ENCODE results near the gene SPOCK2. TPM values are rescaled to one million over a fixed set of nuclear protein-coding genes. Genes with fewer than 3 reads are reported as not detected.

The SPOCK2 gene
- polyA plus RNA-seq, 1 experiment: 0.02 TPM

DNA sequence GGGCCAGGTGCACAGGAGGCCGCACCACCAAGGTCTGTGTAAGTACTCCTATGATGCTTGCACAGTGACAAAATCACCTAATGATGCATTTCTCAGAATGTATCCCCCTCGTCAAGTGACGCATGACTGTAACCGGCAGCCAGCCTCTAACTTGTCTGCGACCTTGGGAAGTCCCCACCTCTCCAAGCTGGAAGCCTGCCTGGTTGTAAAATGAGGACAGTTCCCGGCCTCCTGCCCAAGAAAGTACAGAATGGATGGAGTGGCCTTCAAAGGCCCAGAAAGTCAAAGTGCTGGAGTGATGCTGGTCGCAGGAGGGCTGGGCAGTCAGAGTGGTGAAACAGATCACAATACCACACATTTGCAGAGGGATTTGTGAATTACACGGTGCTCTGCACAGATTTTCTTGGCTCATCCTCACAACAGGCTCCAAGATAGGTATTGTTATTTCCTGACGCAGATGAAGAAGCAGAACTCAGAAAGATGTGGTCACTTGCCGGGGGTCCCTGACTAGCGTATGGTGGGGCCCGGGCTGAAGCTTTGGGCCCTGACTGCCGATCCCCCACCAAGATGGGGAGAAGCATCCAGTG is 22.8 kb downstream of the SPOCK2 start:
- ChIA-PET CTCF (interaction anchor here (0.6 to 3.9 kb wide), 2 partner anchors 17 to 666 kb away, joined by 3 to 13 read pairs; no protein-coding TSS in a partner anchor), POLR2A (no interaction called here)
- no peak for DNase-seq (ENCODE audit: low read depth, low spot score)

DNA sequence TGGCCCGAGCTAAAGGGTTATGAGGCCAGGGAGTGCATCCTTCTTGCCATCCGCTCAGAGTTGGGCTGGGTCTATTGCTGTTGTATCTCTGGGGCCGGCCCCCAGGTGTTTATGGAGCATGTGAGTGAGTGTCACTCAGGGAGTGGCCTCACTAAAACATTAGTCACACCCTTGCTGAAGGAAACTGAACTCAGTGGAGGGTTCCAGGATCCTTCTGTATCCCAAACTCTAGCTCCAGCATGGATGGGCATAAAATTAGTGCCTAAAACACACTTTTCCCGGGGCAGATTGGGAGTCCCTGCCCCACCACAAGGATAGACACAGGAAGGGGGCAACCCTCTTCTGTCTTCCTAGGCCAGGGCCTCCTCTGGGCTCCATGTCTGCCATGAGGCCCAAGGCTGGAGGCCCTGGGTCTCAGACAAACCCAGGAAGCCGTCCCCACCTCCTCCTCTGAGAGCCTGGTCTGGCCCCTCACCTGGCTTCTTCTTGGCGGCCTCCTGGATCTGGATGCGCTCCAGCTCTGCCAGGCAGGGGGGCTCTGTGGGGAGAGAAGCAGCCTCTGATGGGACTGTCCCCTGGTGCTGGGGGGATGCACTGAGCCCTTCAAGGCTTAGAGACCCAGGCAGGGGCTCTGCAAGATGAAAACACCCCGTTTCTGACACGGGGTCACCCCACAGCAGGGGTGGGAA is 24.5 kb downstream of the SPOCK2 start:
- Histone ChIP-seq H3K27ac (ENCODE audit: low read depth, low read length) (no peak overlapping the region), H3K27me3 (ENCODE audit: control insufficient read depth, insufficient read depth, low read length) (peaks cover 31% of the 10 kb centered on the region), H3K9me3 (ENCODE audit: control insufficient read depth, insufficient read depth, low read length) (no peaks in the 10 kb centered on the region; the same call in 1 of the 2 replicates), H3K4me3 (ENCODE audit: low read depth, low read length) (no peak overlapping the region)
- DNase-seq (ENCODE audit: low read depth, low spot score): no peak
- CTCF ChIA-PET: interaction anchor here (0.6 to 3.9 kb wide), 3 partner anchors 15 to 170 kb away, joined by 6 to 13 read pairs (median 6); no protein-coding TSS in a partner anchor
- TF ChIP-seq, protein P1, sequence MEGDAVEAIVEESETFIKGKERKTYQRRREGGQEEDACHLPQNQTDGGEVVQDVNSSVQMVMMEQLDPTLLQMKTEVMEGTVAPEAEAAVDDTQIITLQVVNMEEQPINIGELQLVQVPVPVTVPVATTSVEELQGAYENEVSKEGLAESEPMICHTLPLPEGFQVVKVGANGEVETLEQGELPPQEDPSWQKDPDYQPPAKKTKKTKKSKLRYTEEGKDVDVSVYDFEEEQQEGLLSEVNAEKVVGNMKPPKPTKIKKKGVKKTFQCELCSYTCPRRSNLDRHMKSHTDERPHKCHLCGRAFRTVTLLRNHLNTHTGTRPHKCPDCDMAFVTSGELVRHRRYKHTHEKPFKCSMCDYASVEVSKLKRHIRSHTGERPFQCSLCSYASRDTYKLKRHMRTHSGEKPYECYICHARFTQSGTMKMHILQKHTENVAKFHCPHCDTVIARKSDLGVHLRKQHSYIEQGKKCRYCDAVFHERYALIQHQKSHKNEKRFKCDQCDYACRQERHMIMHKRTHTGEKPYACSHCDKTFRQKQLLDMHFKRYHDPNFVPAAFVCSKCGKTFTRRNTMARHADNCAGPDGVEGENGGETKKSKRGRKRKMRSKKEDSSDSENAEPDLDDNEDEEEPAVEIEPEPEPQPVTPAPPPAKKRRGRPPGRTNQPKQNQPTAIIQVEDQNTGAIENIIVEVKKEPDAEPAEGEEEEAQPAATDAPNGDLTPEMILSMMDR (IDR thresholded peaks at IDR 0.05; ENCODE audit: low read depth, low read length): no peak
- POLR2A ChIA-PET: no interaction called here

More for the DNA sequence above, 22.8 kb downstream of the SPOCK2 start:
- H3K4me3 ChIP-seq (ENCODE audit: low read depth, low read length): no peak overlapping the region
- no peak overlapping the region for H3K27ac ChIP-seq (ENCODE audit: low read depth, low read length)
- H3K27me3 ChIP-seq (ENCODE audit: control insufficient read depth, insufficient read depth, low read length): peaks cover 25% of the 10 kb centered on the region
- TF ChIP-seq, protein P1 (IDR thresholded peaks at IDR 0.05; ENCODE audit: low read depth, low read length): no peak
- no peaks in the 10 kb centered on the region; the same call in 1 of the 2 replicates for H3K9me3 ChIP-seq (ENCODE audit: control insufficient read depth, insufficient read depth, low read length)

DNA sequence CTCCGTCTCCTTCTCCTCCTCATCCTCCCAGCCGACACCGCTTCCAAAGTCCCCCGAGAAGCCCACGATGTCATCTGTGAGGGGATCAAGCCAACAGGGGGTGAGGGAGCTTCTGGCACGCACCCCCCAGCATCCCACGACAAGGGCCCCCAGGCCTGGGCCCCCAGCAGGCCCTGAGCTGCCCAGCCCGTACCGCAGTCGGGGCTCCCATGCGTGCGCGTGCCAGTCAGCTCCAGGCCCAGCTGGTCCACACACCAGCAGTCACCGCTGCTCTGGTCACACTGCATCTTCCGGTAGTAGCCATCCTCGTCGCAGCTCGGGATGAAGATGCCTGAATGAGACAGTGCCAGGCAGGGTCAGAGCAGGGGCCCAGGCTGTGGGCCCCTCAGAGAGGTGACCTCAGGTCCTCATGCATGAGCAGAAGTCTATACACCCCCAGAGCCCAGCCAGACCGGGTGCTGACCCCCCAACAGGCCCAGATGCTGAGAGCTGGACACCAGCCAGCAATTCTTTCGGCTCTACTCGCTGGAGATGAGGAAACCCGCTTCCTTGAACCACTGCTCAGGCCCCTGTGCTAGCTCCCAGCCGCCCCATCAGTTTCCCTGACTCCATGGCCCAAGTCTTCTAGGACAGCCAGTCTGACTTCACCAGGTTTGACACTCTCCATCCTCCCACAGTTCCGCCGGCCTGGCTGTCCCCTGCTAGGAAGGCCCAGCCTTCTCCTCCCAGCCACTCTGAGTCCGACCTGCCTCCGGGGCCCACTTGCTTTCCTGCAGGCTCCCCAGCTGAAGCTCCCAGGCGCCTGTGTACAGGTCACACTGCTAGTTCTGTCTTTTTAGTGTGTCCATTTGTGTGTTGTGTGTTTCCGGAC is 25.3 kb downstream of the SPOCK2 start:
- POLR2A ChIA-PET: no interaction called here
- Histone ChIP-seq H3K27ac (ENCODE audit: low read depth, low read length) (no peak overlapping the region), H3K4me3 (ENCODE audit: low read depth, low read length) (no peak overlapping the region), H3K9me3 (ENCODE audit: control insufficient read depth, insufficient read depth, low read length) (no peaks in the 10 kb centered on the region; the same call in 1 of the 2 replicates), H3K27me3 (ENCODE audit: control insufficient read depth, insufficient read depth, low read length) (peaks cover 31% of the 10 kb centered on the region)
- DNase-seq (ENCODE audit: low read depth, low spot score): no peak
- TF ChIP-seq, protein P1 (IDR thresholded peaks at IDR 0.05; ENCODE audit: low read depth, low read length): no peak
- CTCF ChIA-PET: interaction anchor here (0.6 to 3.9 kb wide), 4 partner anchors 14 to 170 kb away, joined by 5 to 13 read pairs (median 6); no protein-coding TSS in a partner anchor

DNA sequence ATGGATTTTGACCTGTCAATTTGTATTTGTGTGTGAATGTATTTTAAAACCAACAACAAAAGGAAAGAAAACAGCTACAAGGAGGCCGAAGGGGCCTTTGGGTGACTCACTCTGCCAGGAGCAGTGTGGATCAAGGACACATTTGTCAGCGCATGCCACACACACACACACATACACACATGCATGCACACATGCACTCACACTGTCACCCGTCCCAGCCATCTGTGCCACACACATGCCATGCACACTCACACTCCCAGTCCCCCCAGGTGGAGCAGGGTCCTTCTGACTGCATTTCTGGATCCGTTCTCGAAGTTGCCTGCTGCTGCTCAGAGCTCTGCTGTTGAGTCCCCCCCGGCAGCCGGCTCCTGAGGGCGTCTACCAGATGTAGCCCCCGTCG is 26.0 kb downstream of the SPOCK2 start:
- no peak for DNase-seq (ENCODE audit: low read depth, low spot score)
- CTCF ChIA-PET: interaction anchor here (1.2 to 1.4 kb wide), 2 partner anchors 14 to 166 kb away, joined by 5 to 6 read pairs; no protein-coding TSS in a partner anchor

More for the DNA sequence above, 26.0 kb downstream of the SPOCK2 start:
- Histone ChIP-seq H3K9me3 (ENCODE audit: control insufficient read depth, insufficient read depth, low read length) (no peaks in the 10 kb centered on the region), H3K27ac (ENCODE audit: low read depth, low read length) (no peak overlapping the region), H3K27me3 (ENCODE audit: control insufficient read depth, insufficient read depth, low read length) (peaks cover 28% of the 10 kb centered on the region), H3K4me3 (ENCODE audit: low read depth, low read length) (no peak overlapping the region)
- TF ChIP-seq, protein P1 (IDR thresholded peaks at IDR 0.05; ENCODE audit: low read depth, low read length): no peak
- POLR2A ChIA-PET: no interaction called here

Measured in AG04450 (cell line).